Cortex of kidney (tissue), 1 donor: Measurements from ENCODE around the gene SLX1B.
"Not testable (repeated sequence)": the region's sequence is repeated elsewhere in the genome, so short reads cannot be mapped to it uniquely, and the experiment has no call there.

ENCODE experiments used
- DNase-seq: peaks from one replicate; lab custom pipeline; 2025; lab: John Stamatoyannopoulos, UW

The SLX1B gene

DNA sequence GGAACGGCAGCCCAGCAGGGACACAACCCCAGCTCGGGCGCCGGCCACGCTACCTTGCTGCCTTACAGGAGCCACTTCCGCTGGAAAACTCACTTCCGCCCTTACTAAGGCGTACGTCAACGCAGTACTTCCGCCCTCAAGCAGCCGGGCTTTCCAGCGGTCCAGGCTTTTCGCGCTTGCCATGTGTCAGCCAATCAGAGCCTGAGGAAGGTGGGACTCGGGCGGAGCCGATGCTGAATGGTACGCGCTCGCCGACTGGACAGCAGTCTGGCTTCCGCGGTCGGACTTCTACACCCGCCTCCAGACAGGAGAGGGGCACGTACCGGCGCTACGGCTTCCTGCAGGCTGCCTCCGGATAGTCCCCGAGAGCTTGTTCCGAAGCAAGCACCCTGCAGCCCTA, at the start of gene SLX1B, which contains the start of gene BOLA2:
TSS of gene SLX1B (plus strand) at position 265 of the 400 bp plus-strand sequence.
TSS of gene BOLA2 (minus strand) at position 83 of the 400 bp plus-strand sequence. CDS start 98 bp downstream, outside the sequence.
- not testable (repeated sequence) for DNase-seq

DNA sequence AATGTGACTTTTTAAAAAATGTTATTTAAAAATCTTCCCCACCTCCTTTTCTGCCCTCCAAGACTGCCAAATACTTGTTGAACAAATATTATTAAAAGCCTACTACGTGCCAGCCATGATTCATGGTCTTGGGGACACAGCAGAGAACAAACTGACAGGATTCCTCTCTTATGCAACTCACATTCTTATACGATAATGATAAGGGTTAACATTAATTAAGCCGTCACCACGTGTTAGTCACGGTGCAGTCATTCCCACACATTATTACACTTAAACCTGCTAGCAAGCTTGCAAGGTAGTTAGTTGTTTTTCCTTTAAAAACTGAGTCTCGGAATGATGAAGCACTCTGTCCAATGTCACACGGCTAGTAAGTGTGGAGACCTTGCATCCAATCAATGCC, 49.1 kb upstream of the SLX1B start:
- not testable (repeated sequence) for DNase-seq

DNA sequence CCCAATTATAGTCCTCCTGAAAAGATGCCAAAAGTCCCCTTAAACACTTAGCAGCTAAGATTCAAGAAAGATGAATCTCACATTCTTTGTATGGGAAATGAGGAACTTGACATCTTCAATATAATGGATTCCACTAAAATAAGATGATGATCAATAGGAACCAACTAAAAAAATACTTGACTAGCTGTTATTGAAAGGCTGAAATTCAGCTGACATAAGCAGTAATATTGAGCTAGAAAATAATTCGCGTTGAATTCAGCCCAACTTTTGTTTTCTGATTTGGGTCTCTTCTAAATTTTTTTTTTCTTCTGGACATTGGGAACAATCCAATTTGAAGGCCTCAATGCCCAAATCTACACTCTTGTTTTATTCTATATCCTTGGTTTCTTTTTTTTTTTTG, 30.7 kb upstream of the SLX1B start:
- not testable (repeated sequence) for DNase-seq

DNA sequence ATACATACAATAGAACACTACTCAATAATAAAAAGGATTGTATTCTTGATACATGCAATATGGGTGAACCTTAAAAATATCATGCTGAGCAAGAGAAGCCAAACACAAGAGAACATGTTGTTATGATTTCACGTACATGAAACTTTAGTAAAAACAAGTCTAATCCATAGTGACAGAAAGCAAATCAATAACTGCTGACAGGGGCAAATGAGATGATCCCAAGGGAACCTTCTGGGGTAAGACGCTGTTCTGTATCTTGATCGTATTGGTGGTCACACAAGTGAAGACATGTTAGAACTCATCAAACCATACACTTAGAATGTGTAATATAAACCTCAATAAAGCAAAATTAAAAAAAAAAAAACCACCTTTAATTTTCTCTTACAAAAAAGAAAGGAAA, 28.9 kb upstream of the SLX1B start:
- DNase-seq = not testable (repeated sequence)

- not testable (repeated sequence) for DNase-seq
These were observed 579 bp upstream of the SLX1B start for GRCh38 chr16:29453754-29454153.

DNA sequence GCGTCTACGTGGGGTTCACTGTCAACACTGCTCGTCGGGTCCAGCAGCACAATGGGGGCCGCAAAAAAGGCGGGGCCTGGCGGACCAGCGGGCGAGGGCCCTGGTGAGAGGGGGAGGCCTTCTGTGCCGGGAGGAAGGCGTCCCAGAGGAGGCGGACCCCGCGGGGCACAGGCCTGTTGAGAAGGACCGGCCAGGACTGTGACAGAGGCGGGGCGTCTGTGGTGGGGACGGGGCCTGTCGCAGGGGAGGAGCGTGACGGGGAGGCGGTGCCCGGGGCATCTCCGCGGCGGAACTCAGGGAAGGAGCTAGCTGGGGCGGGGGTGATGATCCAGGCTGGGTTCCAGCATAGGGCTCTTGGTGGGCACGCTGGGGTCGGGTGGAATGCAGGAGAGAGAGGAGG, 495 bp downstream of the SLX1B start:
- not testable (repeated sequence) for DNase-seq

DNA sequence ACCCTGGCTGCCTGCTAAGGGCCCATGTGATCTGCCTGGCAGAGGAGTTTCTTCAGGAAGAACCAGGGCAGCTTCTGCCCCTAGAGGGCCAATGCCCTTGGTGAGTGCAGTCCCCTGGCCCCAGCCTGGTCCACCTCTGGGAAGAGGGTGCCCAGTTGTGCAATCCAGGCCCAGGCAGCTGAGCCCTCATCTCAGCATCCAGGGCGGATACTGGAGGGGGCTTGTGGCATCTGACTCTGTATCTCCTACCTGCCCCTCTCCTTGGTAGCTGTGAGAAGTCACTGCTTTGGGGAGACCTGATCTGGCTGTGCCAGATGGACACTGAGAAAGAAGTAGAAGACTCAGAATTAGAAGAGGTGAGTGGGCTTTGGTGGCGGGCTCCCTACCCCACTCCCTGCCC, 3.3 kb downstream of the SLX1B start:
- DNase-seq = not testable (repeated sequence)

- DNase-seq = not testable (repeated sequence)
These were observed 5.6 kb downstream of the SLX1B start, which contains the start of gene SULT1A4 for GRCh38 chr16:29459706-29460646. TSS of gene SULT1A4 (plus strand) at chr16:29459913. CDS start at chr16:29461386, 1,473 bp downstream.

GRCh38 chr16:29460647-29461030, 6.3 kb downstream of the SLX1B start:
- not testable (repeated sequence) for DNase-seq

- DNase-seq = not testable (repeated sequence)
These were observed 11.9 kb downstream of the SLX1B start for GRCh38 chr16:29465985-29466824.

- DNase-seq = not testable (repeated sequence)
These were observed 12.6 kb downstream of the SLX1B start for GRCh38 chr16:29466904-29467303.

DNA sequence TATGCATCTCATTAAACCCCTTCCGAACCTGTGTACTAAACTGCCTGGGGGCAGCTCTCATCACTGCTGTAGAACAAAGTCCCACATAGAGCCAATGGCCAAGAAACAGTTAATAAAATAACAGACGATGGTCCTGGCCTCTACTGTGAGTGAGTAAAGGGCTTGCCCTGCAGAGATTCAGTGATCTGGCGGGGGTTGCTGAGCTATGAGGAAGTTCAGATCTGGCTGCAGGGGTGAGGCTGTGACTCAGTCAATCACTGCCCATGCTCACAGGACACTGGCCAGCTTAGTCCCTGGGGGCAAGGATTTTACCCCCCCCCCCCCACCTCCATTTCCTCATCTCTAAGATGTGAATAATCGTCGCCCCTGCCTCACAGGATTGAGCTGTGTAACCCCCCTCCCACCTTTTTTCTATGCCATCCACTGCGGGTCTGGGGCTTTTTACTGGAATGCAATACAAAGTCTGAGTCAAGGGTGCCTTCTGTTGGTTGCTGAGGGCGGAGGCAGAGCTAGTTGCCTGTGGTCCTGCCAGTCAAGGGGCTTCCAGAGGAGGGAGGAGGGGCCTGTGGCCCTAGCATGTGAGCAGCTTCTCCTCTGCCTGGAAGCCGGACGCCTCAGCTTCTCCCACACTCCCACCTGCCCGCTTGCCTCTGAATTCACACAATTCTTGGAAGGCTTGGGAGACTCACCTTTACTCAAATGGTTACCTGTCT, 13.5 kb downstream of the SLX1B start:
- DNase-seq = not testable (repeated sequence)

- not testable (repeated sequence) for DNase-seq
These were observed 15.3 kb downstream of the SLX1B start for GRCh38 chr16:29469660-29470059.

GRCh38 chr16:29472065-29472464, 17.7 kb downstream of the SLX1B start:
- DNase-seq = not testable (repeated sequence)

DNA sequence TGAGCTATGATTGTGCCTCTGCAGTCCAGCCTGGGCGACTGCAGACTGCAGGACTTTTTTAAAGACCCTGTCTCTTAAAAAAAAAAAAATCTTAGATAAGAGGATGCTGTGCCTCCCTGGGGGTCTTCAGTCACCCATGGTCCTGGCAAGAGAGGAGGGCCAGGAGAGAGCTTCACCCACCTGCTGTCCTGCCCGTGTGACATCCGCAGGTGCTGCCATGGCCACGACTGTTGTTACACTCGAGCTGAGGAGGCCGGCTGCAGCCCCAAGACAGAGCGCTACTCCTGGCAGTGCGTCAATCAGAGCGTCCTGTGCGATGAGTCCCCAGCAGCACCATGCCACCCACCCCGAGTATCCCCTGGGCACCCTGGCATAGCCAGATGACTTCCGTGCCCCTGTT, 27.9 kb downstream of the SLX1B start:
- not testable (repeated sequence) for DNase-seq

- DNase-seq = not testable (repeated sequence)
These were observed 52.0 kb downstream of the SLX1B start, which contains the start of gene NPIPB12 for GRCh38 chr16:29506308-29506707. TSS of gene NPIPB12 (minus strand) at chr16:29506408.
